GM23248 (cell line): Measurements from ENCODE around the gene ABR.

Experiments used
- EZH2 ChIP-seq: fragments of 200-600 bp; sonication (generic); IDR thresholded peaks from 2 replicates; pipeline ENCODE4 v1.6.1; 2018; ENCODE audit warnings: antibody characterized with exemption, mild to moderate bottlenecking; ENCODE audit not compliant: insufficient read depth, poor library complexity, severe bottlenecking
- EZH2phosphoT487 ChIP-seq: fragments of 200-600 bp; sonication (generic); IDR thresholded peaks from 2 replicates; pipeline ENCODE4 v1.6.1; 2018; ENCODE audit warnings: antibody characterized with exemption, moderate library complexity, mild to moderate bottlenecking, low read depth; ENCODE audit not compliant: insufficient read depth

- TF ChIP-seq EZH2 (no peak), EZH2phosphoT487 (no peak)
Measured at GRCh38 chr17:1076982-1077302, 102.8 kb downstream of the ABR start.
